Measurements from ENCODE around the gene HBG1. TPM values are rescaled to one million over a fixed set of nuclear protein-coding genes. Genes with fewer than 3 reads are reported as not detected.

Gene HBG1
- total RNA-seq, 1 donor from 2014 or later = not detected

- no peaks in the 10 kb centered on the region for H4K20me1 ChIP-seq (ENCODE audit: insufficient read depth, low read length)
- no peak for DNase-seq (ENCODE audit: low read depth)
- no peaks in the 10 kb centered on the region for H3K36me3 Mint-ChIP-seq (ENCODE audit: low read depth, unreplicated experiment)
- no peaks in the 10 kb centered on the region for H3K27me3 Mint-ChIP-seq (ENCODE audit: low read depth, unreplicated experiment)
- no peaks in the 10 kb centered on the region for H3K79me2 ChIP-seq (ENCODE audit: insufficient read depth, low read length)
- no peak overlapping the region for H3K4me2 ChIP-seq (ENCODE audit: low read length)
- no peak overlapping the region for H3K4me3 ChIP-seq (ENCODE audit: insufficient read depth, low read depth, low read length)
- H3K4me1 ChIP-seq (ENCODE audit: insufficient read depth, low read length) = no peaks in the 10 kb centered on the region
- H3K9me3 Mint-ChIP-seq (ENCODE audit: unreplicated experiment) = no peaks in the 10 kb centered on the region
- TF ChIP-seq EZH2 (IDR thresholded peaks at IDR 0.05; ENCODE audit: insufficient read depth, low read length) = no peak
- no peak for TF ChIP-seq CTCF (IDR thresholded peaks at IDR 0.05; ENCODE audit: insufficient read depth, low read depth, low read length)
- no peaks in the 10 kb centered on the region for H3K9me3 ChIP-seq (ENCODE audit: insufficient read depth, low read depth, low read length)
- H3K4me3 Mint-ChIP-seq (ENCODE audit: unreplicated experiment) = no peak overlapping the region
- H2AFZ ChIP-seq (ENCODE audit: low read depth, low read length) = no peak overlapping the region
- no peak for FAIRE-seq
- H3K27me3 ChIP-seq (ENCODE audit: insufficient read depth, low read length) = no peaks in the 10 kb centered on the region
- H3K27ac Mint-ChIP-seq (ENCODE audit: unreplicated experiment) = no peak overlapping the region
- H3K9ac ChIP-seq (ENCODE audit: low read length) = no peak overlapping the region
- no peak overlapping the region for H3K27ac ChIP-seq (ENCODE audit: low read depth, low read length)
- H3K4me1 Mint-ChIP-seq (ENCODE audit: low read depth, unreplicated experiment) = no peaks in the 10 kb centered on the region
- H3K36me3 ChIP-seq (ENCODE audit: insufficient read depth, low read length) = no peaks in the 10 kb centered on the region
These were observed 9.2 kb downstream of the HBG1 start for GRCh38 chr11:5240458-5240857.

- Histone ChIP-seq H3K27ac (ENCODE audit: low read depth, low read length) (no peak overlapping the region), H3K4me3 (ENCODE audit: insufficient read depth, low read depth, low read length) (no peak overlapping the region), H4K20me1 (ENCODE audit: insufficient read depth, low read length) (no peaks in the 10 kb centered on the region), H3K79me2 (ENCODE audit: insufficient read depth, low read length) (no peaks in the 10 kb centered on the region), H3K27me3 (ENCODE audit: insufficient read depth, low read length) (no peaks in the 10 kb centered on the region), H3K9me3 (ENCODE audit: insufficient read depth, low read depth, low read length) (no peaks in the 10 kb centered on the region), H3K4me1 (ENCODE audit: insufficient read depth, low read length) (no peaks in the 10 kb centered on the region), H3K9ac (ENCODE audit: low read length) (no peak overlapping the region), H2AFZ (ENCODE audit: low read depth, low read length) (no peak overlapping the region), H3K4me2 (ENCODE audit: low read length) (no peak overlapping the region), H3K36me3 (ENCODE audit: insufficient read depth, low read length) (no peaks in the 10 kb centered on the region)
- TF ChIP-seq CTCF (IDR thresholded peaks at IDR 0.05; ENCODE audit: insufficient read depth, low read depth, low read length) = no peak
- Mint-ChIP-seq H3K4me1 (ENCODE audit: low read depth, unreplicated experiment) (no peaks in the 10 kb centered on the region), H3K27ac (ENCODE audit: unreplicated experiment) (no peak overlapping the region), H3K27me3 (ENCODE audit: low read depth, unreplicated experiment) (peaks cover 1% of the 10 kb centered on the region), H3K4me3 (ENCODE audit: unreplicated experiment) (no peak overlapping the region), H3K9me3 (ENCODE audit: unreplicated experiment) (no peaks in the 10 kb centered on the region), H3K36me3 (ENCODE audit: low read depth, unreplicated experiment) (no peaks in the 10 kb centered on the region)
- FAIRE-seq = no peak
- no peak for DNase-seq (ENCODE audit: low read depth)
These were observed 9.6 kb downstream of the HBG1 start for GRCh38 chr11:5240056-5240455.

- Mint-ChIP-seq H3K27me3 (ENCODE audit: low read depth, unreplicated experiment) (peaks cover 1% of the 10 kb centered on the region), H3K4me1 (ENCODE audit: low read depth, unreplicated experiment) (peaks cover 6% of the 10 kb centered on the region), H3K4me3 (ENCODE audit: unreplicated experiment) (no peak overlapping the region), H3K9me3 (ENCODE audit: unreplicated experiment) (no peaks in the 10 kb centered on the region), H3K36me3 (ENCODE audit: low read depth, unreplicated experiment) (no peaks in the 10 kb centered on the region), H3K27ac (ENCODE audit: unreplicated experiment) (no peak overlapping the region)
- no peaks in the 10 kb centered on the region for H3K27me3 ChIP-seq (ENCODE audit: insufficient read depth, low read length)
- H3K4me1 ChIP-seq (ENCODE audit: insufficient read depth, low read length) = no peaks in the 10 kb centered on the region
- H3K36me3 ChIP-seq (ENCODE audit: insufficient read depth, low read length) = no peaks in the 10 kb centered on the region
- no peaks in the 10 kb centered on the region for H3K9me3 ChIP-seq (ENCODE audit: insufficient read depth, low read depth, low read length)
- no peak overlapping the region for H3K27ac ChIP-seq (ENCODE audit: low read depth, low read length)
- no peak for DNase-seq (ENCODE audit: low read depth)
- no peak overlapping the region for H2AFZ ChIP-seq (ENCODE audit: low read depth, low read length)
- H3K4me3 ChIP-seq (ENCODE audit: insufficient read depth, low read depth, low read length) = no peak overlapping the region
- no peak for TF ChIP-seq CTCF (IDR thresholded peaks at IDR 0.05; ENCODE audit: insufficient read depth, low read depth, low read length)
- TF ChIP-seq EZH2 (IDR thresholded peaks at IDR 0.05; ENCODE audit: insufficient read depth, low read length) = no peak
- no peak overlapping the region for H3K9ac ChIP-seq (ENCODE audit: low read length)
- H3K4me2 ChIP-seq (ENCODE audit: low read length) = no peak overlapping the region
- H4K20me1 ChIP-seq (ENCODE audit: insufficient read depth, low read length) = no peaks in the 10 kb centered on the region
- no peak for FAIRE-seq
- H3K79me2 ChIP-seq (ENCODE audit: insufficient read depth, low read length) = no peaks in the 10 kb centered on the region
These were observed 10.6 kb downstream of the HBG1 start for GRCh38 chr11:5239046-5239445.

Measured in astrocyte (in vitro differentiated cells and primary cell).